Motor neuron (in vitro differentiated cells): ENCODE data around the gene IFT80. TPM values are rescaled to one million over a fixed set of nuclear protein-coding genes. Genes with fewer than 3 reads are reported as not detected.

Experiments used
- ATAC-seq, 8 experiments: fragments of 200-7000 bp; cut with Tn5 transposase; replicated peaks in 6 of 8; 2 replicates each; pipeline ENCODE4 v1.8.0; 2021; ENCODE audit warnings: mild to moderate bottlenecking in 8 of 8, moderate library complexity in 8 of 8
- H3K27ac ChIP-seq, 2 donors: fragments of 250-450 bp; sonication (Bioruptor Pico); 2 replicates each; pipeline ENCODE4 v1.9.0; 2021; ENCODE audit warnings: antibody characterized with exemption in 2 of 2, mild to moderate bottlenecking in 2 of 2, moderate library complexity in 1 of 2
- H3K4me1 ChIP-seq, 2 donors: fragments of 250-450 bp; sonication (Bioruptor Pico); replicated peaks in 1 of 2; 2 replicates each; pipeline ENCODE4 v1.6.1; 2021; ENCODE audit warnings: antibody characterized with exemption in 2 of 2, mild to moderate bottlenecking in 2 of 2, moderate library complexity in 1 of 2
- H3K4me3 ChIP-seq, 5 donors: fragments of 250-450 bp; sonication (Bioruptor Pico); 2 replicates each; pipeline ENCODE4 v1.9.0; 2021; ENCODE audit warnings: antibody characterized with exemption in 5 of 5, mild to moderate bottlenecking in 5 of 5, moderate library complexity in 4 of 5
- WGBS, 10 experiments: fragments of 450-650 bp; shearing (Covaris generic); methylation state at CpG; one replicate each; pipeline ENCODE4 v1.0.0; 2022; 5-methylcytosine and 5-hydroxymethylcytosine counted together
- in situ Hi-C, 9 experiments: fragments of 400-800 bp; cut with MboI; loops; one replicate each; pipeline ENCODE4 v1.15.0; 2021; ENCODE audit warnings: low sequenced_read_pairs in 9 of 9, low pct_unique_long_range_greater_than_20kb in 2 of 9; ENCODE audit not compliant: unreplicated experiment in 9 of 9
- total RNA-seq, 8 experiments: library from RNA; unstranded; fragments of 300-600 nt; gene quantifications; 2 replicates each; pipeline versions ENCODE4 v1.2.3 to v1.2.4, GENCODE V29; 2022

IFT80 gene
- total RNA-seq, result 10 to 100 TPM; 22.4 to 50.2 (median 38.7) TPM

GRCh38 chr3:160399125-160400029 is at the start of gene IFT80, which contains the start of gene SMC4:
Gene IFT80 (minus strand): TSS chr3:160399225. CDS start chr3:160384600, 14,625 bp downstream.
Gene SMC4 (plus strand): TSS chr3:160399650. CDS start chr3:160400827, 1,177 bp downstream.
- WGBS, 10 experiments, result 0 to 8% (median 0%) methylated on average over 2 to 42 of the region's 63 CpGs; no CpG with 5 or more reads in 2 of the 10 experiments
- H3K4me3 ChIP-seq, result peak within 1 kb of the TSS; percentile 46 to 86 (median 61)
- peak; percentile 77 to 98 (median 94) for ATAC-seq
- H3K27ac ChIP-seq, result peak within 1 kb of the TSS; percentile 59 to 80
- in situ Hi-C loops, result loop anchor here in 3 of 9 experiments (25.0 kb wide), 1 partner anchor 362 kb away; no protein-coding TSS in a partner anchor
- H3K4me1 ChIP-seq, result peaks cover 5 to 8% of the 10 kb centered on the region in 2 donors

- no peak for ATAC-seq
- Histone ChIP-seq H3K4me3 (peak overlapping the region in 1 of 5 donors; percentile 63), H3K4me1 (no peaks in the 10 kb centered on the region), H3K27ac (no peak overlapping the region)
- WGBS, 10 experiments, result 13 to 100% (median 35%) methylated on average over 1 to 3 of the region's 3 CpGs; no CpG with 5 or more reads in 1 of the 10 experiments
- in situ Hi-C loops, result no loop called here
Measured at GRCh38 chr3:160447544-160447943, 48.5 kb upstream of the IFT80 start.

- Histone ChIP-seq H3K4me1 (no peaks in the 10 kb centered on the region), H3K4me3 (no peak overlapping the region), H3K27ac (no peak overlapping the region)
- WGBS, 10 experiments, result 90 to 100% (median 97%) methylated on average over 1 to 9 of the region's 13 CpGs; no CpG with 5 or more reads in 2 of the 10 experiments
- in situ Hi-C loops, result no loop called here
- no peak for ATAC-seq
Measured at GRCh38 chr3:160446522-160447056, 47.6 kb upstream of the IFT80 start.

GRCh38 chr3:160445854-160446253 is 46.8 kb upstream of the IFT80 start:
- H3K4me3 ChIP-seq, result no peak overlapping the region
- in situ Hi-C loops, result no loop called here
- H3K4me1 ChIP-seq, result no peaks in the 10 kb centered on the region
- no peak for ATAC-seq
- WGBS, 10 experiments, result 83 to 100% (median 100%) methylated on average over 1 of the region's 1 CpG; no CpG with 5 or more reads in 5 of the 10 experiments
- H3K27ac ChIP-seq, result no peak overlapping the region

GRCh38 chr3:160444411-160444810 is 45.4 kb upstream of the IFT80 start:
- 67 to 100% (median 83%) methylated on average over 1 of the region's 1 CpG; no CpG with 5 or more reads in 7 of the 10 experiments for WGBS, 10 experiments
- H3K4me3 ChIP-seq, result no peak overlapping the region
- no peaks in the 10 kb centered on the region for H3K4me1 ChIP-seq
- no peak overlapping the region for H3K27ac ChIP-seq
- ATAC-seq, result no peak
- in situ Hi-C loops, result no loop called here

- ATAC-seq, result no peak
- Histone ChIP-seq H3K27ac (no peak overlapping the region), H3K4me3 (no peak overlapping the region), H3K4me1 (no peaks in the 10 kb centered on the region)
- WGBS, 10 experiments, result 96 to 100% (median 100%) methylated on average over 1 to 7 of the region's 7 CpGs
- in situ Hi-C loops, result no loop called here
Measured at GRCh38 chr3:160440687-160441086, 41.7 kb upstream of the IFT80 start.

GRCh38 chr3:160437083-160437455 is 38.0 kb upstream of the IFT80 start:
- Histone ChIP-seq H3K27ac (no peak overlapping the region), H3K4me3 (no peak overlapping the region), H3K4me1 (no peaks in the 10 kb centered on the region)
- no peak for ATAC-seq
- WGBS, 10 experiments, result 25 to 100% (median 79%) methylated on average over 1 to 5 of the region's 5 CpGs; no CpG with 5 or more reads in 1 of the 10 experiments
- in situ Hi-C loops, result no loop called here

- 71 to 100% (median 88%) methylated on average over 1 of the region's 1 CpG; no CpG with 5 or more reads in 2 of the 10 experiments for WGBS, 10 experiments
- no peak for ATAC-seq
- H3K4me3 ChIP-seq, result no peak overlapping the region
- in situ Hi-C loops, result no loop called here
- H3K27ac ChIP-seq, result no peak overlapping the region
- no peaks in the 10 kb centered on the region for H3K4me1 ChIP-seq
Measured at GRCh38 chr3:160435747-160436146, 36.7 kb upstream of the IFT80 start.

GRCh38 chr3:160435095-160435494 is 36.1 kb upstream of the IFT80 start:
- Histone ChIP-seq H3K27ac (no peak overlapping the region), H3K4me1 (no peaks in the 10 kb centered on the region), H3K4me3 (no peak overlapping the region)
- no peak for ATAC-seq
- in situ Hi-C loops, result no loop called here
- WGBS, 10 experiments, result 95 to 100% (median 100%) methylated on average over 2 of the region's 2 CpGs; no CpG with 5 or more reads in 7 of the 10 experiments

GRCh38 chr3:160434071-160434470 is 35.0 kb upstream of the IFT80 start:
- in situ Hi-C loops, result no loop called here
- no peak overlapping the region for H3K4me3 ChIP-seq
- no peaks in the 10 kb centered on the region for H3K4me1 ChIP-seq
- no peak overlapping the region for H3K27ac ChIP-seq
- no peak for ATAC-seq
- 82 to 100% (median 100%) methylated on average over 1 to 2 of the region's 2 CpGs; no CpG with 5 or more reads in 2 of the 10 experiments for WGBS, 10 experiments

GRCh38 chr3:160427832-160428424 is 28.9 kb upstream of the IFT80 start:
- in situ Hi-C loops, result no loop called here
- no peak overlapping the region for H3K27ac ChIP-seq
- ATAC-seq, result no peak
- H3K4me1 ChIP-seq, result no peaks in the 10 kb centered on the region
- 90 to 100% (median 96%) methylated on average over 3 to 11 of the region's 11 CpGs for WGBS, 10 experiments
- H3K4me3 ChIP-seq, result no peak overlapping the region

- no peak for ATAC-seq
- WGBS, 10 experiments, result 60 to 100% (median 76%) methylated on average over 1 to 3 of the region's 3 CpGs; no CpG with 5 or more reads in 1 of the 10 experiments
- Histone ChIP-seq H3K4me3 (no peak overlapping the region), H3K4me1 (no peaks in the 10 kb centered on the region), H3K27ac (no peak overlapping the region)
- in situ Hi-C loops, result loop anchor here in 3 of 9 experiments (25.0 kb wide), 1 partner anchor 380 kb away; no protein-coding TSS in a partner anchor
Measured at GRCh38 chr3:160417311-160417710, 18.3 kb upstream of the IFT80 start.
